Endothelial cell of umbilical vein (primary cell): Measurements from ENCODE around the gene HEXIM2.

Source experiments
- EZH2 ChIP-seq: IDR thresholded peaks from 2 replicates; pipeline ENCODE4 v1.6.1; 2012; ENCODE audit warnings: borderline replicate concordance, low read depth, mild to moderate bottlenecking, moderate library complexity, low read length, inconsistent platforms; ENCODE audit not compliant: severe bottlenecking
- FOS ChIP-seq: IDR thresholded peaks from 2 replicates; pipeline ENCODE4 v1.6.1; 2011; ENCODE audit warnings: mild to moderate bottlenecking, low read length, moderate library complexity, borderline replicate concordance; ENCODE audit not compliant: insufficient read depth
- JUN ChIP-seq: IDR thresholded peaks from 2 replicates; pipeline ENCODE4 v1.6.1; 2011; ENCODE audit warnings: borderline replicate concordance, low read depth; ENCODE audit not compliant: insufficient read length, insufficient read depth
- POLR2A ChIP-seq: IDR thresholded peaks from 2 replicates; pipeline ENCODE4 v1.6.1; 2012; ENCODE audit warnings: low read depth, mild to moderate bottlenecking, control low read depth, low read length
- TF ChIP-seq, protein P1 (sequence below), 2 donors: IDR thresholded peaks; 1 replicate in 1 of 2; 2 replicates in 1 of 2; pipeline ENCODE4 v1.5.1; 2011; ENCODE audit warnings: low read length in 2 of 2, mild to moderate bottlenecking in 2 of 2, moderate library complexity in 2 of 2, control low read depth in 1 of 2, inconsistent platforms in 1 of 2, low read depth in 1 of 2; ENCODE audit not compliant: insufficient read depth in 1 of 2; ENCODE audit errors: extremely low read depth in 1 of 2

DNA sequence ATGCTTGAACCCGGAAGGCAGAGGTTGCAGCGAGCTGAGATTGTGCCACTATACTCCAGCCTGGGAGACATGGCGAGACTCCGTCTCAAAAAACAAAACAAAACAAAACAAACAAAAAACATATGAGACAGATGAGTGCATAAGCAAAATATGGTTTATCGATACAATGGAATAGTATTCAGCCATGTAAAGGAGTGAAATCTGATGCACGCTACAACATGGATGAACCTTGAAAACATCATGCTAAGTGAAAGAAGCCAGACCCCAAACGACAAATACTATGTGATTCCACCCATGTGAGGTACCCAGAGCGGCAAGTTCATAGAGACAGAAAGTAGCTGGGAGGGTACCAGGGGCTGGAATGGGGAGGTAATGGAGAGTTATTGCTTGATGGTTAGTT is 36.2 kb upstream of the HEXIM2 start:
- TF ChIP-seq, protein P1, sequence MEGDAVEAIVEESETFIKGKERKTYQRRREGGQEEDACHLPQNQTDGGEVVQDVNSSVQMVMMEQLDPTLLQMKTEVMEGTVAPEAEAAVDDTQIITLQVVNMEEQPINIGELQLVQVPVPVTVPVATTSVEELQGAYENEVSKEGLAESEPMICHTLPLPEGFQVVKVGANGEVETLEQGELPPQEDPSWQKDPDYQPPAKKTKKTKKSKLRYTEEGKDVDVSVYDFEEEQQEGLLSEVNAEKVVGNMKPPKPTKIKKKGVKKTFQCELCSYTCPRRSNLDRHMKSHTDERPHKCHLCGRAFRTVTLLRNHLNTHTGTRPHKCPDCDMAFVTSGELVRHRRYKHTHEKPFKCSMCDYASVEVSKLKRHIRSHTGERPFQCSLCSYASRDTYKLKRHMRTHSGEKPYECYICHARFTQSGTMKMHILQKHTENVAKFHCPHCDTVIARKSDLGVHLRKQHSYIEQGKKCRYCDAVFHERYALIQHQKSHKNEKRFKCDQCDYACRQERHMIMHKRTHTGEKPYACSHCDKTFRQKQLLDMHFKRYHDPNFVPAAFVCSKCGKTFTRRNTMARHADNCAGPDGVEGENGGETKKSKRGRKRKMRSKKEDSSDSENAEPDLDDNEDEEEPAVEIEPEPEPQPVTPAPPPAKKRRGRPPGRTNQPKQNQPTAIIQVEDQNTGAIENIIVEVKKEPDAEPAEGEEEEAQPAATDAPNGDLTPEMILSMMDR (IDR thresholded peaks at IDR 0.05; ENCODE audit: extremely low read depth in 1 of 2, insufficient read depth in 1 of 2, low read depth in 1 of 2, low read length in 2 of 2) = no peak
- no peak for TF ChIP-seq POLR2A
- TF ChIP-seq JUN = no peak
- no peak for TF ChIP-seq FOS
- no peak for TF ChIP-seq EZH2
